Renal cortex interstitium (tissue), 11 donors: Measurements from ENCODE around the gene OSCP1. TPM values are rescaled to one million over a fixed set of nuclear protein-coding genes. Genes with fewer than 3 reads are reported as not detected.
A peak's percentile ranks its signal among the peaks of the same experiment; 100 is the strongest.

Source experiments
- DNase-seq, 11 donors: peaks; one replicate each; pipeline ENCODE4 v3.0.0-alpha.2; 2013; ENCODE audit warnings: low read depth in 9 of 11, low spot score in 4 of 11; ENCODE audit errors: extremely low read depth in 1 of 11
- polyA plus RNA-seq, 3 donors: library from polyadenylated mRNA; unstranded; fragments of 120-200 nt; gene quantifications; one replicate each; pipeline ENCODE4 v1.2.1, GENCODE V29; 2013; ENCODE audit not compliant: insufficient read length in 3 of 3

OSCP1 gene
- polyA plus RNA-seq, 3 donors, result 21.2 to 32.4 (median 22.6) TPM

GRCh38 chr1:36392836-36393235, 57.4 kb downstream of the OSCP1 start:
- DNase-seq, result no peak

- no peak for DNase-seq
These were observed 59.0 kb downstream of the OSCP1 start for GRCh38 chr1:36391271-36391670.

GRCh38 chr1:36390411-36390810, 59.8 kb downstream of the OSCP1 start:
- no peak for DNase-seq

GRCh38 chr1:36389999-36390398, 60.3 kb downstream of the OSCP1 start:
- no peak for DNase-seq

GRCh38 chr1:36389261-36389660, 61.0 kb downstream of the OSCP1 start:
- DNase-seq, result no peak

GRCh38 chr1:36387141-36387949, 62.9 kb downstream of the OSCP1 start:
- DNase-seq, result no peak

- peak in 2 of 11 donors; percentile 30 to 48 for DNase-seq
These were observed 63.7 kb downstream of the OSCP1 start for GRCh38 chr1:36386265-36387140.

GRCh38 chr1:36385410-36386264, 64.6 kb downstream of the OSCP1 start, which contains the start of gene STK40:
TSS of gene STK40 (minus strand) at chr1:36385924. CDS start at chr1:36361332, 24,592 bp downstream.
- DNase-seq, result peak; percentile 94 to 99 (median 97)

GRCh38 chr1:36384542-36385409, 65.5 kb downstream of the OSCP1 start:
- peak in 1 of 11 donors; percentile 48 for DNase-seq

- no peak for DNase-seq
These were observed 67.0 kb downstream of the OSCP1 start for GRCh38 chr1:36383240-36383639.

- DNase-seq, result no peak
These were observed 67.6 kb downstream of the OSCP1 start for GRCh38 chr1:36382669-36383068.

GRCh38 chr1:36382231-36382630, 68.0 kb downstream of the OSCP1 start:
- no peak for DNase-seq

GRCh38 chr1:36381405-36381804, 68.8 kb downstream of the OSCP1 start:
- no peak for DNase-seq

- DNase-seq, result no peak
These were observed 69.5 kb downstream of the OSCP1 start for GRCh38 chr1:36380782-36381181.

- no peak for DNase-seq
These were observed 70.1 kb downstream of the OSCP1 start for GRCh38 chr1:36380143-36380619.

GRCh38 chr1:36377791-36378492, 72.3 kb downstream of the OSCP1 start:
- DNase-seq, result no peak

GRCh38 chr1:36372617-36373016, 77.6 kb downstream of the OSCP1 start:
- DNase-seq, result no peak
